ENCODE results near the gene UBE2N. TPM values are rescaled to one million over a fixed set of nuclear protein-coding genes. Genes with fewer than 3 reads are reported as not detected.

UBE2N gene
- total and polyA plus RNA-seq, 2 donors (not counting 3 experiments of a cell fraction or from before 2014, with no cell fraction given) = 59.2 to 125 TPM

- intact Hi-C loops (cut with micrococcal nuclease) (no loop called here), dilution Hi-C loops (cut with MboI; ENCODE audit: extremely low pct_ligation_motif_present, low sequenced_read_pairs) (no loop called here)
- TF ChIP-seq JUN (IDR thresholded peaks at IDR 0.05; ENCODE audit: borderline replicate concordance, insufficient read depth, insufficient read length, low read depth) (no peak), GATA2 (IDR thresholded peaks at IDR 0.05; ENCODE audit: insufficient read depth, insufficient read length, low read depth, low read length) (no peak), FOS (IDR thresholded peaks at IDR 0.05; ENCODE audit: borderline replicate concordance, insufficient read depth, low read length) (no peak)
- peak overlapping the region; percentile 95 for H3K4me2 ChIP-seq (ENCODE audit: insufficient read depth, low read length)
- CTCF ChIA-PET = interaction anchor here (0.6 to 2.1 kb wide), 11 partner anchors 11 to 634 kb away, joined by 3 to 12 read pairs (median 5); partner anchors contain the start of gene UBE2N
- H3K4me3 ChIP-seq (replicated peaks in 1 of 3; ENCODE audit: insufficient read depth in 1 of 3, low read depth in 1 of 3, low read length in 3 of 3) = peak overlapping the region; percentile 87 to 95 (median 88)
- H3K9me3 ChIP-seq (replicated peaks; ENCODE audit: control insufficient read depth, insufficient read depth, low read length) = no peaks in the 10 kb centered on the region
- no peaks in the 10 kb centered on the region for H3K36me3 ChIP-seq (ENCODE audit: control insufficient read depth in 2 of 2, extremely low read depth in 1 of 2, insufficient read depth in 2 of 2, low read length in 2 of 2)
- H3K4me1 ChIP-seq (ENCODE audit: control insufficient read depth, extremely low read depth, insufficient read depth, low read length) = peaks cover 9% of the 10 kb centered on the region
- peaks cover 46% of the 10 kb centered on the region for H3K79me2 ChIP-seq (ENCODE audit: control insufficient read depth, insufficient read depth, low read length)
- H3K9me1 ChIP-seq (replicated peaks; ENCODE audit: control insufficient read depth, extremely low read depth, insufficient read depth, low read length) = no peaks in the 10 kb centered on the region
- FAIRE-seq (no peak), DNase-seq (ENCODE audit: low read depth, low spot score) (no peak)
- peak overlapping the region; percentile 96 for H3K9ac ChIP-seq (replicated peaks; ENCODE audit: extremely low read depth, insufficient read depth, low read length)
- peak overlapping the region; percentile 86 for H3K27ac ChIP-seq (ENCODE audit: insufficient read depth, low read depth, low read length)
- H4K20me1 ChIP-seq (replicated peaks; ENCODE audit: control insufficient read depth, extremely low read depth, insufficient read depth, low read length) = no peaks in the 10 kb centered on the region
- no TSS peak for BruUV-seq (replicated peaks)
- H3K27me3 ChIP-seq (ENCODE audit: control insufficient read depth in 2 of 2, insufficient read depth in 2 of 2, low read length in 2 of 2) = no peaks in the 10 kb centered on the region
- POLR2A ChIA-PET = interaction anchor here (0.6 to 1.0 kb wide), 3 partner anchors 9 to 722 kb away, joined by 3 to 4 read pairs (median 3); no protein-coding TSS in a partner anchor
- H2AFZ ChIP-seq (ENCODE audit: low read depth, low read length) = peak overlapping the region; percentile 90
Measured at GRCh38 chr12:93468008-93468371, 26.2 kb upstream of the UBE2N start.

DNA sequence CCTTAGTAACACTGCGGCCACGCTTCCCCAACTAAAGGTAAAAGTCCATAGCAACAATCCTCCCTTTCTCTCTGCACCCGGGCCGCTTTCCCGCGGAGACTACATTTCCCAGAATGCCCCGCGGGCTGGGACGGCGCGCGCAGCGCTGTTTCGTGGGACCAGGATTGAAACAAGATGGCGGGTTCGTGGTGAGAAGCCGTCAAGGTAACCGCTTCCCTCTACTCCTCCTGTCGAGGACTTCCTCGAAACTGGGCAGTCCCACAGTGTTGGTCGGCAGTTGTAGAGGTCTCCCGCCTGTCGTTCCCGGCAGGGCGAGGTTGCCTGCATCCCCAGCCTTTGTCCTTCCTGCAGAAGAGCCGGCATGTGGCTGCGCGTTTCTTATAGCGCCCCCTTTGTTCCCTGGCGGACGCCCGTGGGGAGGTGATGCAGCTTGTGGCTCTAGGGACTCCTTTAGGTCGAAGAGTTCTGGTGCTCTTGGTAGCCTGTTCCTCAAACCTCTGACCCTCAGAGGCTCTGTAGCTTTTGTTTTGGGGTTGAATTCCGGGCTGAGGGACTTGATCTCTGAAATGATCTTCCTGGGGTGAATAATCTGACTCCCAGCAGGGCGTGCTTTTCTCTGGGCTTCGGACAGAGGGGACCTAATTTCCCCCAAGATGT lies 25.7 kb upstream of the UBE2N start, which contains the start of gene MRPL42:
TSS of gene MRPL42 (plus strand) at position 164 of the 657 bp plus-strand sequence. CDS start 1,772 bp downstream, outside the sequence.
- Histone ChIP-seq H3K4me2 (ENCODE audit: insufficient read depth, low read length) (peak within 1 kb of the TSS; percentile 95), H3K9me3 (replicated peaks; ENCODE audit: control insufficient read depth, insufficient read depth, low read length) (no peaks in the 10 kb centered on the region), H3K9ac (replicated peaks; ENCODE audit: extremely low read depth, insufficient read depth, low read length) (peak within 1 kb of the TSS; percentile 96), H3K4me3 (replicated peaks in 1 of 3; ENCODE audit: insufficient read depth in 1 of 3, low read depth in 1 of 3, low read length in 3 of 3) (peak within 1 kb of the TSS; percentile 87 to 95 (median 88)), H3K27me3 (ENCODE audit: control insufficient read depth in 2 of 2, insufficient read depth in 2 of 2, low read length in 2 of 2) (no peaks in the 10 kb centered on the region), H2AFZ (ENCODE audit: low read depth, low read length) (peak within 1 kb of the TSS; percentile 90), H4K20me1 (replicated peaks; ENCODE audit: control insufficient read depth, extremely low read depth, insufficient read depth, low read length) (no peaks in the 10 kb centered on the region), H3K9me1 (replicated peaks; ENCODE audit: control insufficient read depth, extremely low read depth, insufficient read depth, low read length) (no peaks in the 10 kb centered on the region), H3K79me2 (ENCODE audit: control insufficient read depth, insufficient read depth, low read length) (peaks cover 46% of the 10 kb centered on the region), H3K4me1 (ENCODE audit: control insufficient read depth, extremely low read depth, insufficient read depth, low read length) (peaks cover 9% of the 10 kb centered on the region), H3K36me3 (ENCODE audit: control insufficient read depth in 2 of 2, extremely low read depth in 1 of 2, insufficient read depth in 2 of 2, low read length in 2 of 2) (no peaks in the 10 kb centered on the region), H3K27ac (ENCODE audit: insufficient read depth, low read depth, low read length) (peak within 1 kb of the TSS; percentile 86)
- dilution Hi-C loops (cut with MboI; ENCODE audit: extremely low pct_ligation_motif_present, low sequenced_read_pairs) = no loop called here
- DNase-seq (ENCODE audit: low read depth, low spot score) (peak; percentile 91), FAIRE-seq (peak; percentile 88)
- TF ChIP-seq EZH2 (IDR thresholded peaks at IDR 0.05; ENCODE audit: borderline replicate concordance, low read depth, low read length, severe bottlenecking) = no peak
- peak; percentile 80 for TF ChIP-seq MYC (IDR thresholded peaks at IDR 0.05; ENCODE audit: low read depth, low read length)
- TF ChIP-seq MAX (IDR thresholded peaks at IDR 0.05; ENCODE audit: insufficient read depth, insufficient read length) = peak; percentile 15
- no peak for TF ChIP-seq FOS (IDR thresholded peaks at IDR 0.05; ENCODE audit: borderline replicate concordance, insufficient read depth, low read length)
- TF ChIP-seq, protein P1, sequence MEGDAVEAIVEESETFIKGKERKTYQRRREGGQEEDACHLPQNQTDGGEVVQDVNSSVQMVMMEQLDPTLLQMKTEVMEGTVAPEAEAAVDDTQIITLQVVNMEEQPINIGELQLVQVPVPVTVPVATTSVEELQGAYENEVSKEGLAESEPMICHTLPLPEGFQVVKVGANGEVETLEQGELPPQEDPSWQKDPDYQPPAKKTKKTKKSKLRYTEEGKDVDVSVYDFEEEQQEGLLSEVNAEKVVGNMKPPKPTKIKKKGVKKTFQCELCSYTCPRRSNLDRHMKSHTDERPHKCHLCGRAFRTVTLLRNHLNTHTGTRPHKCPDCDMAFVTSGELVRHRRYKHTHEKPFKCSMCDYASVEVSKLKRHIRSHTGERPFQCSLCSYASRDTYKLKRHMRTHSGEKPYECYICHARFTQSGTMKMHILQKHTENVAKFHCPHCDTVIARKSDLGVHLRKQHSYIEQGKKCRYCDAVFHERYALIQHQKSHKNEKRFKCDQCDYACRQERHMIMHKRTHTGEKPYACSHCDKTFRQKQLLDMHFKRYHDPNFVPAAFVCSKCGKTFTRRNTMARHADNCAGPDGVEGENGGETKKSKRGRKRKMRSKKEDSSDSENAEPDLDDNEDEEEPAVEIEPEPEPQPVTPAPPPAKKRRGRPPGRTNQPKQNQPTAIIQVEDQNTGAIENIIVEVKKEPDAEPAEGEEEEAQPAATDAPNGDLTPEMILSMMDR (IDR thresholded peaks at IDR 0.05; ENCODE audit: extremely low read depth in 1 of 2, insufficient read depth in 1 of 2, low read depth in 1 of 2, low read length in 2 of 2) = peak; percentile 72 to 83
- TF ChIP-seq POLR2AphosphoS5 (IDR thresholded peaks at IDR 0.05; ENCODE audit: insufficient read depth, low read depth, low read length) = peak; percentile 82
- peak; percentile 90 for TF ChIP-seq POLR2A (IDR thresholded peaks at IDR 0.05; ENCODE audit: low read depth, low read length)
- CTCF ChIA-PET = interaction anchor here (0.6 to 2.1 kb wide), 12 partner anchors 11 to 635 kb away, joined by 3 to 12 read pairs (median 4); partner anchors contain the start of gene UBE2N
- intact Hi-C loops (cut with micrococcal nuclease) = loop anchor here (1.0 kb wide), 1 partner anchor 25 kb away; no protein-coding TSS in a partner anchor
- POLR2A ChIA-PET = interaction anchor here (0.6 to 1.0 kb wide), 3 partner anchors 9 to 722 kb away, joined by 3 to 4 read pairs (median 3); no protein-coding TSS in a partner anchor
- TSS peak; percentile 68 for BruUV-seq (replicated peaks)

All from endothelial cell of umbilical vein (primary cell).